CD4-positive, alpha-beta T cell treated with Interleukin-17A for 4 hours (primary cell): Measurements from ENCODE around the gene PSMG1.
"Not testable (repeated sequence)": the region's sequence is repeated elsewhere in the genome, so short reads cannot be mapped to it uniquely, and the experiment has no call there.

Experiments
- DNase-seq: peaks from one replicate; pipeline ENCODE4 v3.0.0-alpha.2; 2020; ENCODE audit warnings: mixed read lengths

The PSMG1 gene

DNA sequence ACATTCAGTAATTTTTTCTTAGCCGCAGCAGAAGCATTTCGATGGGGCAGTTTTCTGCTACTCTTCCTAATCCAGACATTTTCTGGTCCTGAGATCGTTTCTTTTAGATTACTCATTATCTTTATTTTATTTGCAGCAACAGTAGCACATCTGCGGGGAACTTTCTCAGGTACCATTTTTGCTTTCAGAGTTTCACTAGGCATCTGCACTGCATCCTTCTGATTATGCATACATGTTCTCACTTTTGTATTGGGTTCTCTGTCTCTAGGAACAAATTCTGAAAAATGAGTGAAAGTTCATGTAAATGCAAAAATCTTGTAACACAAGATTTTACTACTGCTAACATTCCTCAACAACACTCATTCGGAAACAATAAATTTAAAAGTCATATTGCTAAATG, 3.9 kb upstream of the PSMG1 start:
- DNase-seq: no peak

DNA sequence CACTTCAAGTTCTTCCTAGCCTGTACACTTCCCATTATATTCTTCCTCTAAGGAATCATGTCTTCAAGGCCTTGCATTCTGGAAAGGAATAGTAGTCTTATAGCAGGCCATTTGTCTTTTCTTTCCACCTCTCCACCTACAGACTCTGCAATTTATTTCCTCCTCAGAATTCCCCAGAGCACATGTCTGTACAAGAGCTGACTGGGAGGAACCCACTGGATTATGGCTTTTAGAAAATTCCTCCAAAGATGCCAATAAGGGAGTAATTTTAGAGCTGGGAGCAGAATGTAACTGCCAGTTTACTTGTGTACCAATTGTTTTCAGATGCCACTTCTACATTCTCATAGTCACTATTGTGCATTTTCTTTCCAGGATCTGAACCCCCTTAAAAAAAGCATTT, 3.4 kb upstream of the PSMG1 start:
- no peak for DNase-seq

GRCh38 chr21:39185157-39185556, 1.9 kb upstream of the PSMG1 start:
- no peak for DNase-seq

DNA sequence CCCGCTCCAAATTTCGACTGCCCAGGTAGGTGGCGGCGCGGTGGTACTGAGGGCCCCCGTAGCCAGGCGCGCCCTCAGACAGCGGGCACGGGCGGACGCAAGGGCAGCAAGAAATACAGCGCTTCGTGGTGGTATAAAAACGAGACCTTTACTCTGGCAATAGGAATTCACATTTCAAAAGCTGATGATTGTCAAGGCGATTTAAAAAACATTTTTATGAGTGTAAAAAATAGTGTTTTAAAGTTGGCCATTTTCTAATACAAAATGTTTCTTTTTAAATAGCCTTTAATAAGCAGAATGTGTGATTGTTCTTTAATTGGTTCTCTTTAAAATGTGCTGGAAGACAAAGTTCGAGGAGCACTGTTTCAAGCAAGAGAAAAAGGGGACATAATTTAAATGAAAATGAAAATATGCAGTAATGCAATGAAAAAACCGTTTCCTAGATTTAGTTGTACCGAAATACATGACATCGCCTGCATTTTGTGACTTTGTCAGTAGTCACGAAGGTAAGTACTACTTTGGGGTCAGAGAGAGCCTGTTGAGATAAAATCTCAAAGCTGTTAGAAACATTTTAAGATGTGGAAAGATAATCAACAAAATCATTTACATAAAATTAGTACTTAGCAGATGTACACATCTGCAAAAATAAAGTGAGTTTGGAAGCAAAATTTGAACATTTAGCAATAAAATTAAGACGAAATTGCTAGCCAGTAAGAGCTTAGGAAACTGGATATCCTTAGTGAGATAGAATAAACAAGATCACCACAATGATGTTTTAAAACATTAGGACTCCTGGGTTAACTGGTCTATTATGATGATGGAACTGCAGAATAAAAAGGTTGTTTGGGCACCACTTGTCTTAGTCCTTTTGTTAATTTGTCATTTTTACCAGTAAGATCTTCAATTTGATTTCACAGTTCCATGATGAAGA, 1.1 kb upstream of the PSMG1 start:
- no peak for DNase-seq

DNA sequence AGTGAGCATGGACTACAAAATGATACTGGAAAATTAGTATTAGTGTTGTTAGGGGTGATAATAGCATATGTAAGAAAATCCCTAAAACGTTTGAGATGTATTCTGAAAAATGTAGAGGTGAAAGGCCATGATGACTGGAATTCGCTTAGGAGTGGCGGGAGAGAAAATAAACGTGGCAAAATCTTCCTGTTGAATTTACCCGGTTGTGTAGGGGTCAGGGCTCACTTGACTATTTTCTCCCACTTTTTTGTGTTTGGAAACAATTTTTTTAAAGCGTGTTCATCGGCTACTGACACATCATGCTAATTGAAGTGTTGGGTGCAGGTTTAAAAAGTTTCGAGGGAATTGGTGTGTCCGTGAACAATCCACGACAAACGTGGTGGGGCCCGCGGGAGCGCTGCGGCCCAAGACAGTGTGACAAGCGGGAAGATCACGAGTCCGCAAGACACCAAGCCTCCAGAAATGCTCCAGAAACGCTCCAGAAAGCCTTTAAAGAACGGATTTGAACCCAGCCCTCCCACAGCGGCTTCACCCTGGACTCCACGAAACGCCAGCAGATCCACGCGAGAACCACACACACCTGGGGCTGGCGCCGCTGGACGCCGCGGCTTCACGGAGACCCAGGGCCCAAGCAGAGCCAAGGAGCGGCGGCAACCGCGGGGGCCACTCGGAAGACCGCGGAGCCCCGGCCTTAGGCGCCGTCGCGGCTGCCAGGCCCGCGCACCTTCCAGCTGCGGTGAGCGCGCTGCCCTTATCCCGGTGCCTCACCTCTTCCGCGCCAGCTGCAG, 573 bp downstream of the PSMG1 start:
- no peak for DNase-seq

DNA sequence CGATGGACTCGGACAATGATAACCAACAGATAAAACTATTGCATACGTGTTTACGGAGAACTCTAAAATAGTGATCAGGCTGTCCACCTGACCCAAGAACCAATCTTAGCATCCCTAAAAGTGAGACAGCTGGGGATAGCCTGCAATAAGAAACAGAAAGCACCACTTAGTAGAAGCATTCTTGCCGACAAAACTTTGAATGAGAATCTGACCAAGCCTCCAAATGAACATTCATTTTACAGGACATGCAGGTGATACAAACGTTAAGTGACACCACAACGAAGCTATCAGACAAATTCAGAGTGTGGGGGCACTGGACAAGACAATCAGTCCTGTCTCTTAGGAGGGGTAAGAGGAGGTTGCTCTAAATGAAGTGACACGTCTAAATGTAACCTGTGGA, 1.2 kb downstream of the PSMG1 start:
- DNase-seq: no peak

GRCh38 chr21:39181205-39181818, 1.9 kb downstream of the PSMG1 start:
- no peak for DNase-seq

GRCh38 chr21:39180429-39181019, 2.7 kb downstream of the PSMG1 start:
- no peak for DNase-seq

DNA sequence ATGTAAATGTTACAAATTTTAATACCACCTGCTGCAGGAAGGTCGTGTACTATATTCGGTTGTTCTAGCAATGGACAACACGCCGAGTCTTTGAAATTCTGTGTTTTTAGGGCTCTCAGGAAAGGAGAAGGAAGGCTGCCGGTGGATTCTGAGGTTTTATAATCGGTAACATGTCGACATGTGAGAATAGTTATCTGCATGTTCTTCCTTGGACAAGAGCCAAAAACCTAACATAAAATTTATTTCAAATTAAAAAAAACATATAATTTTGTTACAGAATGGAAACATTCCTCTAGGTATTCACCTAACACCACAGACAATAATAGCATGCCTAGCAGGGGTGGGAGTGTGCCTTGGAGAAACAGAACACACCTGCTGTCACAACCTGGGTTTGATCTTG, 4.8 kb downstream of the PSMG1 start:
- DNase-seq: no peak

DNA sequence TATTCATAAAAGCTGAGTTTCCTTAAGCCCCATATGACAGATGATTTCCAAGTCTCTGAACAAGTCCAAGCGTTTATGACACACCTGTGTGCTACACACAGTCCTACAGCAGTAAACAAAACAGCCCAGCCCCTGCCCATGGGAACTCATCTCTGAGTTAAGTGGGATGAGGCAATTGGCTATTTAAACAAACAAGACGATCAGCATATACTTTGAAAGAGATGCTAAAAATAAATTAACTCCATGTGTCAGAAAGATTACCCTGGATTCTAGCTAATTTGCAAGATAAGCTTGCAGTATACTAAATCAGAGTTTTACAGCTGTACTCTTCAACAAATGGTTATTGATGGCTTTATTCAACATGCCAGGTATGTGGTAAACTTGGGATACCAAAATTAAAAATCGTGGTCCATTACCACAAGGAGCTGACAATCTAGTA, 7.0 kb downstream of the PSMG1 start:
- no peak for DNase-seq

- DNase-seq: no peak
Observed at GRCh38 chr21:39175665-39176064, 7.6 kb downstream of the PSMG1 start.

DNA sequence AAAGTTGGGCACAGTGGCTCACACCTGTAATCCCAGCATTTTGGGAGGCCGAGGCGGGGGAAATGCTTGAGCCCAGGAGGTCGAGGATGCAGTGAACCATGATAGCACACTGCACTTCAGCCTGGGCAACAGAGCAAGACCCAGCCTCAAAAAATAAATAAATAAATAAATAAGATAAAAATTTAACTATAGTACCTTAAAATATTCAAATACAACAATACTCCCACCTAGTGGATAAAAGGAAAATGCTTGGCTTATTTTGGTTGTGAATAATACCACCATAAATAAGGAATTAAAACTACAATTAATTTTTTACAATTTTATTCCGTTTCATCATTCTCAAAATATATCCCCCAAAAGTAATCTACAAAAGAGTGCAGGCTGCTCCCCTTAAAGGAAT, 8.1 kb downstream of the PSMG1 start:
- no peak for DNase-seq

- DNase-seq: no peak
Observed at GRCh38 chr21:39173716-39174680, 9.3 kb downstream of the PSMG1 start.

DNA sequence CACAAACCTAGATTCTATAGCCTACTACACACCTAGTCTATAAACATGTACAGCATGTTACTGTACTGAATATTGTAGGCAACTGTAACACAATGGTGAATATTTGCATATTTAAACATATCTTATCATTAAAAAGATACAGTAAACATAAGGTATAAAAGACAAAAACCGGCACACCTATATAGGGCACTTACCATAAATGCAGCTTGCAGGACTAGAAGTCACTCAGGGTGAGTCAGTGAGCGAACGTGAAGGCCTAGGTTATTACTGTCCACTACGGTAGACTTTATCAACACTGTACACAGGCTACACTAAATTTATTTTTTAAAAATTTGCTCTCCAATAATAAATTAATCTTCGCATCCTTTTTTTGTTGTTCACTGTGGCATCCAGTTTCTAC, 13.3 kb downstream of the PSMG1 start:
- DNase-seq: no peak

- DNase-seq: no peak
Observed at GRCh38 chr21:39168800-39169199, 14.5 kb downstream of the PSMG1 start.

DNA sequence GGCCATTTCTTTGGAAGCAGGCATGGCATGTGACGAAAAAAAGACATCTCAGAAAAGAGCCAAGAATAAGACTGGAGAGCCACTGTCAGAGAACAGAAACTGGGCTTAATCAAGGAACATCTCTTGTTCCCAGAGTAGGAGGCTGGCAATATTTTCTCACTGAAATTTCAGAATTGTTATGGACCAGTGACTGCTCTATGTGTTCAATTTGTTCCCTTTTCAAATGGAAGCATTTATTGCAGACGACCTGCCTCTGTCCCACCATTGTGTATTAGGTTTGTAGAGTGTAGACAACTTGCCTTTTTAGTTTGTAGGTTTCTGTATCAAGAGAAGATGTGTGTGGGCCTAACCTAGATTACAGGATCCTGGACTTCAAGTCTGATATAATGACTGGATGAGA, 18.7 kb downstream of the PSMG1 start:
- DNase-seq: no peak

- DNase-seq: no peak
Observed at GRCh38 chr21:39161064-39161463, 22.2 kb downstream of the PSMG1 start.

DNA sequence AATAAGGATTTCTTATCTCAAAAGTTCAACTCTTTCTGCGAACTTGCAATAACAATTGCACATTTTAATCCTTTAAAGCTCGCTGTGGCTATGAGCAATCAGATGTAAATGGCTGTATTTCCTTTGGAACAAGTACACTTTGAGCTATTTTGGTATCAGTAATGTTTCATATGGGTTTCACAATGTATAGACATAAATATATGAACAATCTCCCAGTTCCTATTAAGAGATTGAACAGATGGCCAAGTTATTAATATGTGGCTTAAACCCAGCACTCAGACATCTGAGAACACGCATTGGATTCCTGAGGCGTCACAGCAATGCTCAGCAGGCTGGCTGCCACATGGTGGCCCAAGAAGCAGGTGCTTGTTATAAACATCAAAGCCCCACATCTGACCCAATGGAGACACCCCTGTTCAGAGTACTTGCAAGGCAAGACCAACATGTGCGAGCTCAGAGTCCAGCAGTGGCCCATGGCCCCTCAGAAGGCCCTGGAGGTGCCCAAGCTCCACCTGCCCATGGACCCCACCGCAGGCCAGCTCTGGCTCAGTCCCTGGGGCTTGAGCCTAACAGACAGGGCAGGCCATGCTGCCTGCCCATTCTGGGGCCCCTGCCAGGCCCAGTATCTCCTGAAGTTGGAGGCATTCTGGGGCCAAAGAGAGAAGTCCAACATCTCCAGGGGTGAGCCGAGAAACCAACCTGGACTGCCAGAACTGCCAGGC, 23.7 kb downstream of the PSMG1 start:
- DNase-seq: no peak

GRCh38 chr21:39157241-39157640, 26.0 kb downstream of the PSMG1 start:
- DNase-seq: not testable (repeated sequence)

DNA sequence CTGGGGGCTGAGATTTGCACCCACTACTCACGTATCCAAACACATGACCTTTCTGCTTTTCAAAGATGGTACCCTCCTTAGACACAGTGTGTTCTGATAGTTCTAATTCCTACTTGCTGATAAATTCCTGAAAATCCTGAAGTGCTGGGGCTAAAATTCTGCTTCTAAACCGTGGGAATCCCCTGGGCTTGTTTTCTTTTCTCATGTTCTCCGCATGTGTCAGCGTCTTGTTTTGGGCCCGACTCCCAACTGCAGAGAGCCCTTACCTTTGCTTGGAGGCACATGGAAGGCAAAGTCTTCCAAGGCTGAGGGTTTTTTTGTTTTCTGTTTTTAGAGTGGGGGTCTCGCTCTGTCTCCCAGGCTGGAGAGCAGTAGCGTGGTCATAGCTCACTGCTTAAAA, 27.2 kb downstream of the PSMG1 start:
- DNase-seq: no peak

DNA sequence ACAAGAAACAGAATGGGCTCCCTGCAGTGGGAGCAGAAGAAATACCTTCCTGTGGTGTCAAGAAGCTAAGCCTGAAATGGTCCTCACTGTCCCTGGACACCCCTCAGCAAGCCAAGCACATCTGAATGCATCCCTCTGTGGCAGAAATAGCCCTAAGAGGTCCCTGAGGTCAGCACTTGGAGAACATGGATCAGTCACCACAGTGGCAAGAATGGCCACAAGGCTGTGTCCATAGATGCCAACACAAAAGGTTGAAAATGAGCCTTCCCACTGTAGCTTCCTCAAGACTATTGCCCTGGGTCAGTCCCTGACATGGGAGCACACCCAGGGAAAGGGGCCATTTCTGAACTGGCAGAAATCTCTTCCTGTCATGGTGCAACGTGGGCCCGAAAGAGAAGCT, 27.7 kb downstream of the PSMG1 start:
- no peak for DNase-seq
